GM12864 (cell line): ENCODE measurements around the gene SLC22A2.

Source experiments
- DNase-seq: peaks from one replicate; pipeline ENCODE4 v3.0.0-alpha.2; 2011; ENCODE audit warnings: low read depth
- H3K4me3 ChIP-seq: 2 replicates; pipeline ENCODE4 v1.5.1; 2011; ENCODE audit warnings: mild to moderate bottlenecking, low read depth, low read length, control low read depth
- TF ChIP-seq, protein P1 (sequence below): IDR thresholded peaks from 2 replicates; pipeline ENCODE4 v1.5.1; 2011; ENCODE audit warnings: low read depth, mild to moderate bottlenecking, moderate library complexity, low read length, control low read depth, inconsistent platforms; ENCODE audit errors: missing control alignments

SLC22A2 gene

DNA sequence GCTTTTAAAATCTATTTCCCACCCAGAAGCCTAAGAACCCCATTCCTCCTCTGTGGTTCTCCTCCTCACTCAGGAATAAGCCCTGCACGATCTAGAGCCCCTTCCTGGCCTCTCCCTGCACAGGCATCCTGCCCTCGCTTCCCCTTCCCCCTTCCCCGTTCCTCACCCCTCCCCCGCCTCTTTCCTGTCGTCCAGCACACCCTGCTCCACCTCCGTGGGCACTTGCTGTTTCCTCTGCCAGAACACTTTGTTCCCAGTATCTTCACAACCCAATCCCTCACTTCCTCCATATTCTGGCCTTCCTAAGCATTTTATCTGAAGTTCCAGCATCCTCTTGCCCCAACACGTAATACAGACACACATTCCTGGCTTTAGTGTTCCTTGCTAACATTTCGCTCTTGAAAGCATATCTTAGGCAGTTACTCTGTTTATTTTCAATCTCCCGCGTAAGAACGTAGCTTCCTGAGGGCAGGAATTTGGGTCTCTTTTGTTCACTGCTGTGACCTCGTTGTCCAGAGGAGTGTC is 20.2 kb upstream of the SLC22A2 start:
- TF ChIP-seq, protein P1, sequence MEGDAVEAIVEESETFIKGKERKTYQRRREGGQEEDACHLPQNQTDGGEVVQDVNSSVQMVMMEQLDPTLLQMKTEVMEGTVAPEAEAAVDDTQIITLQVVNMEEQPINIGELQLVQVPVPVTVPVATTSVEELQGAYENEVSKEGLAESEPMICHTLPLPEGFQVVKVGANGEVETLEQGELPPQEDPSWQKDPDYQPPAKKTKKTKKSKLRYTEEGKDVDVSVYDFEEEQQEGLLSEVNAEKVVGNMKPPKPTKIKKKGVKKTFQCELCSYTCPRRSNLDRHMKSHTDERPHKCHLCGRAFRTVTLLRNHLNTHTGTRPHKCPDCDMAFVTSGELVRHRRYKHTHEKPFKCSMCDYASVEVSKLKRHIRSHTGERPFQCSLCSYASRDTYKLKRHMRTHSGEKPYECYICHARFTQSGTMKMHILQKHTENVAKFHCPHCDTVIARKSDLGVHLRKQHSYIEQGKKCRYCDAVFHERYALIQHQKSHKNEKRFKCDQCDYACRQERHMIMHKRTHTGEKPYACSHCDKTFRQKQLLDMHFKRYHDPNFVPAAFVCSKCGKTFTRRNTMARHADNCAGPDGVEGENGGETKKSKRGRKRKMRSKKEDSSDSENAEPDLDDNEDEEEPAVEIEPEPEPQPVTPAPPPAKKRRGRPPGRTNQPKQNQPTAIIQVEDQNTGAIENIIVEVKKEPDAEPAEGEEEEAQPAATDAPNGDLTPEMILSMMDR = no peak
- no peak overlapping the region for H3K4me3 ChIP-seq
- DNase-seq = no peak

DNA sequence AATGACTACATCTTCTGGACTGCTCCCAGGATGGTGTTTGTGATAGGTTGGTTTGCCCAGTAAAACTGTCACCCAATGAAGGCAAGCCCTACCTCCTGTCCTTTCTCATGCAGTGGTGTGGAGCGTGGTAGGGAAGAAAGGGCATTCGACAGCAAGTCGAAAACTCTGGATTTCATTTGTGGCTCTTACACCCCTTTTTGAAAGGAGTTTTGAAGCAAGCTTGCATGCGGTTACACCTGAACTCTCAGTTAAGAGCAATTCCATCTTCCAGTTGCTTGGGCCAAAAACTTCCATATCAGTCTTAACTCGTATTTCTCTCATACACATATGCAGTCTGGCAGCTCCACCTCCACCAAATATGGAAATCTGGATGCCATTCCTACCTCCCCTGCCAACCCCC is 19.7 kb upstream of the SLC22A2 start:
- DNase-seq = no peak
- TF ChIP-seq, protein P1 = no peak
- no peak overlapping the region for H3K4me3 ChIP-seq

DNA sequence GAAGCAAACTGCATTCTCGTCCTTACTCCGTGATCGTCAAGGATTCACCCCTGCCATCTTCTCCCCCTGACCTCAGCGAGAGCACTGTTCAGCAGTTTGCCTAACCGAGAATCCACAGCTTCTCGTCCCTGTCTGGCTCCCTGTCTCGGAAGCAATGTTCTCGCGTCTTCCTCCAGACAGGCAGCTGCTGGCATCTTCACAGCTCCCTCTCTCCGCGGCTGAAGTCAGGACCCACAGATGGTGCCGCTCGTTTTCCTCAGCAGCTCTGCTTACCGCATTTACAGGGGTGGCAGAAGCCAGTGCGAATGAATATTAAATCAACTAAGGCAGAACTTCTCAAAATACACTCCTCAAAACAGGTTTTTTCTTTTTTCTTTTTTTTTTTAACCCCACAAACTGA is 18.9 kb upstream of the SLC22A2 start:
- no peak for DNase-seq
- H3K4me3 ChIP-seq = no peak overlapping the region
- TF ChIP-seq, protein P1 = no peak

DNA sequence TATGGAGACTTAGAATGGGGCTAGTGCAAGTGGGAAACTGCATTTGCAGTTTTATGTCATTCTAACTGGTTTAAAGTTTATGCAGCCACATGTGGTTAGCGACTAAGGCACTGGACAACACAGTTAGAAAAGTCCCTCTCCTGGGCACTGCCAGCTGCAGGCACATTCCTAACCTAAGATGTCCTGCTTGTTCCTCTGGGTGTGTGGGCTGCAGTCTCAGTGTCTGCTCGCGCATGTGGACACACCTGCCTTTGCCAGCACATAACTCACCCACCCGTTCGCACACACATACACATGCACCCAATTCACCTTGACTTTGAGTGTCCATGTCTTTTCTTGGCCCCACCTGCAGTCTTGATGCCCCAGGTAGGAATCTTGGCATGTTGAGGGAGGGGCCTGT is 18.5 kb upstream of the SLC22A2 start:
- TF ChIP-seq, protein P1 = no peak
- no peak for DNase-seq

DNA sequence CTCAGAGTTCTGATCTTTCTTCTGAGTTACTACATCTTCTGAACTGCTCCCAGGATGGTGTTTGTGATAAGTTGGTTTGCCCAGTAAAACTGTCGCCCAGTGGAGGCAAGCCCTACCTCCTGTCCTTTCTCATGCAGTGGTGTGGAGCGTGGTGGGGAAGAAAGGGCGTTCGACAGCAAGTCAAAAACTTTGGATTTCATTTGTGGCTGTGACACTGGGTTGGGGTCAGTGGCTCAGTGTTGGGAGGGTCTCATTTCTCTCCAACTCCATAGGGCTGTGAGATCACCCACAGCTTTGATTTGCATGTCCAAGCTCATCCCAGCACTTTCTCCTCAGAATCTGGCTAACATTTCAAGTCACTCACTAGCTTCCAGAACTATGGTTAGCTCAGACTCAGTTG is 17.5 kb upstream of the SLC22A2 start:
- TF ChIP-seq, protein P1 = no peak
- H3K4me3 ChIP-seq = no peak overlapping the region
- no peak for DNase-seq

More for the DNA sequence above, 18.5 kb upstream of the SLC22A2 start:
- no peak overlapping the region for H3K4me3 ChIP-seq

DNA sequence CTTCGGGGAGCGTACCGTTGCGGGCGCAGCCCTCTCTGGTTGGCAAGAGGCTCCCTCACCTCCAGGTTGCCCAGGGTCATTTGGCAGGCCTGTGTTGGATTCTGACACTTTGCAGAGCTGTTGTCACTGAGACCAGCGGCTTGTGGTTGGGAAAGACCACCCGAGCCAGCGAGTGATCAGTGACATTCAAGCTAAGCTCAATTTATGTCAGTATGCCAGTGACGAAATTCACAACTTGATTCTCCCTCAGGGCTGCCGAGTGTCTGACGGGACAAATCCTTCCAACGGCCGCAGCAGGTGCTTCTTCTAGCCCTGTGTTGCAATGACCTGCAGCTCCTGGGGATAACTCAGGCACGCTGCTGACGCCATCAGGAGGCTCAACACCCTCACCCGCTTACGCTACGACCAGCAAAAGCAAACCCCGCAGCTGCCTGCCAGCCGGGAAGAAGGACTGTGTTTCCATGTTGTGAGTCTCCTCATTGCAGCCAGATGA is 16.9 kb upstream of the SLC22A2 start:
- TF ChIP-seq, protein P1 = no peak
- no peak overlapping the region for H3K4me3 ChIP-seq
- DNase-seq = no peak

DNA sequence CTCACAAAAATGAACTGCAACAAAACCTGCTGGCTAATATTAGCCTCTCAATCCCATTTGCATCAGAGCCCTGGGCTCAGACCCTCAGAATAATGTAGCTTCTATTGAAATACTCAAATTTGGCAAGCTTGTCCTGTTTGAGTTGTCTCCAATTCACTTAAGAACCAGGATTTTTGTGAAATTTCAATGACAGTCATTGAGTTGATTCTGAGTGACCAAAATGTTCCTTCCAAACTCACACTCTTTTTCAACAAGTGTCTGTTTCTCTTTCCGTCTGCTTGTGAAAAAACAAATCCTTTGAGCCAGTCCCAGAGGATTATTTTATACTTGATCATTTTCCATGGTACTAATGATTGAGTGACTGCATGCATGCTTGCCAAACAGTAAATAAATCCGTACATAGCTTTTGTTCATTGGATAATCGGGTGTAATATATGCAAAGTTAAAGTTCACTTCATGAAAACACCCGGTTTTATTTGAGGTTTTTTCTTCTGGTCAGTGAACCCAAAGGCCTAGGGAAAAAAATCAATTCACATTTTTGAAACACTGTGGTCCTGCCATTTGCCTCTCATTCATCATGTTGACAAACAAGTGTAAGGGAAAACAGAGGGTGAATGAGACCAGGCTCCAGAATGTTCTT is 16.4 kb upstream of the SLC22A2 start:
- TF ChIP-seq, protein P1 = no peak

More for the DNA sequence above, 16.4 kb upstream of the SLC22A2 start:
- DNase-seq = no peak
- H3K4me3 ChIP-seq = no peak overlapping the region
